Daoy (cell line): ENCODE data around the gene SOX6. TPM values are rescaled to one million over a fixed set of nuclear protein-coding genes. Genes with fewer than 3 reads are reported as not detected.
A peak's percentile ranks its signal among the peaks of the same experiment; 100 is the strongest.

Source experiments
- DNase-seq: peaks from one replicate; pipeline ENCODE4 v3.0.0-alpha.2; 2015; ENCODE audit warnings: low read depth
- total RNA-seq: library from RNA; depleted of rRNA; stranded (reverse); fragments of >200 nt; shearing (Covaris generic); gene quantifications from 2 replicates; pipeline ENCODE4 v1.2.3, GENCODE V29; 2014

SOX6 gene
- total RNA-seq, 1 experiment from 2014 or later: 3.0 TPM

DNA sequence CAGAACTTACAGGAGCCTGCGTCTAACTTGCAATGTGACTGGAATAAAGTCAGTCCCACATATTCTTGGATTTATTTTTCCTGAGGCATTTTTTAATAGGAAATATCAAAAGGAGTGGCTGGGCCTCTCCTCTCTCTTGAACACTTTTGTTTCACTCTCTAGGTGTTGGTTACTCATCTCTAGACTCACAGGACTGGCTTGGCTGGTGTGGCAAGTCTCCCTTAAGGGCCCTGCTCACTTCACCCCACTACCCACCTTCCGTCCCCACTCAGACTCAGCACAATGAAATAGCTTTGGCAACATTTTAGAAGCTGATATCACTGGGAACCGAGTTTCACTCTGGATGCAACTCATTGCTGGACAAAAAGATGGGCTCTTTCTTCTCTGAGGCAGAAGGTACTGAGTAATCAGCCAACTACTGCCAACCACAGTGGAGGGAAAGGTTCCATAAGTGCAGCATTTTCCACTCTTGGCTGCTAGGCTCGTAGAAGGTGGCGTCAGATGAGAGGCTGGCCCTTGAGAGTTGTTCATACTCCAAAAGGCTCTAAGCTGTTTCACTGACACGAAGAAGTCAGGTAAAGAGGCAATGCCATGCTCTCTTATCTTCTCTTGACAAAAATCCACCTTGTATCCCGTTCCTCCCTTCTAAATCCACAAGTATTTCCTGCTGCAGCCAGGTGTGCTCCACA is 390.6 kb downstream of the SOX6 start:
- no peak for DNase-seq

DNA sequence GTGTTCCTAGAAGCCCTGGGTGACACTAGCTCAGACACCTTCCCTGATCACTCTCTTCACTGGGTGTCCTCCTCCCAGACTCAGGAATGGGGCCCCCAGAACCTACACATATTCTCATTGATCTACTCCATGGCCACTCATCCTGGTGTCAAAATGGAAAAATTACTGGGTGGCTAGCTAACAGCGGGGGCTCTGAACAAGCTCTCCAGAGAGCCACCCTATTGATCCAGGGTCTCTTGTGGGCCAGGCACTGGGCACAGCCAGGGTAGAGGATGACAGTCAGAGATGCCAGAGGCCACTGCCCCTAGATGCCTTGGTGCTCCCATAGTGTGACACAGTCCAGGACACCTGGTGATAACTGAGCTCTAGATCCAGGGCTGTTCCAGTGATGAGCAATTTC is 393.1 kb downstream of the SOX6 start:
- no peak for DNase-seq

DNA sequence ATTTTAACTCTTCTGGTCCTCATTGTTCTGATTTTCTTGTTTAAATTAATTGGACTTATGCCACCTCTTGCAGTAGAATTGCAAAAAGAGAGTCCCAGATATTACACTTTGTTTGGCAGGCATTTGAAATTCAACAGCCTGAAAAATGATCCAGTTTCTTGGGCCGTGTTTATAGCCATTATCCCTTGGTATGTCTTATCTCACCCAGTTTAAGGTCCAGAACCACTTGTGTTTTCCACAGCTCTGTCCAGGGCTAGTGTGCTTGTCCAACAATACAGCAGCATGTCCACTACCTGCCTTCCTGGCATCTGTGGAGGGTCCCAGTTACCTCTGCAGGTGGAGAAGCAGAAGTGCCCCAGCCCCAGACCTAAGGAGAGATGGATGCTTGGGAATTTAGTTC is 397.4 kb downstream of the SOX6 start:
- DNase-seq: no peak

DNA sequence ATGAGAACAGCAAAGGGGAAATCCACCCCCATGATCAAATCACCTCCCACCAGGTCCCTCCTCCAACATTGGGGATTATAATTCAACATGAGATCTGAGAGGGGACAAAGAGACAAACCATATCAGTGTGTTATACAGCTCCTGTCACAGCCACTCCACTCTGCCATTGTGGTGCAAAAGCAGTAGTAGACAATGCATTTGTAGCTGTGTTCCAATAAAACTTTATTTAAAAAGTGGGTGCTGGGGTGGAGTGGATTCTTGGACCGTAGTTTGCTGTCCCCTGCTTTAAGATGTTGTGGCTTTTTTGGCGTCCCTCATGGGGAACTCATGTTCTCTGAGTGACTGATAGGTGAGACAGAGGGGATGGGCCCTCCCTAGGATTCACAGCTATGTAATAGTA is 399.1 kb downstream of the SOX6 start:
- no peak for DNase-seq

DNA sequence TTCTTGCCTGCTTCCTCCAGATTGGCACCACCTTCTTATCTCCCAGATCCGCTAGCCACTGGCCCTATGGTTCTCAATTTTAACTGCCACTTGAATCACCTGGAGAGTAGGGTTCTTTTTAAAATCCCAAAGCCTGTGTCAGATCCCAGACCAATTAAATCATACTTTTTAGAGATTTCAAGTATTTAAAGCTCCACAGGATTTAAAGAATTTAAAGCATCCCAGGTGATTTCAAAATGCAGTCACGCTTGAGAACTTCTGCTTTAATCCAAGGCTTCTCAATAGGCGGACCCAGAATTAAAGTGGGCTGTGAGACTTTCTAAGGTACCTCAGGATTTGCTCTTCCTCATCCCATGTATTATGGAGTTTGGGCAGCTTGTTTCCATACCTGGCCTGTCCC is 400.0 kb downstream of the SOX6 start:
- no peak for DNase-seq

- DNase-seq: no peak
These were observed 400.8 kb downstream of the SOX6 start for GRCh38 chr11:15955595-15955994.

GRCh38 chr11:15947681-15948648 is 408.4 kb downstream of the SOX6 start:
- DNase-seq: no peak

DNA sequence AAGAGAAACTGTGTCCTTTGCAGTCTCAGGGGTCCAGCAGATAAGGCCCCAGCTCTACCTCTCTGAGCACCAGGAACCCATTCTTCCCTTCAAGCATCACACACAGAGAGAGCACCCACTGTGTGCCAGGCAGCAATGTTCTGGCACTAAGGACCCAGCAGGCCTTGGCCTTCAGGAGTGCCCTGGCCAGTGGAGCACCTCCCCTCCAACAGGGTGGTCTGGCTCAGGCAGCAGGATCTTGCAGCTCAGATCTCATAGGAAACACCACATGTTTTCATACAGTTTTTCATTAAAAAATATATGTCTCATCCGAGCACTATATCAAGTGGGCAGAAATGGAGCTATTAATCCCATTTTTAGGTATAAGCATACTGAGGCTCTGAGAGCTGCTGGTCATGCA is 410.6 kb downstream of the SOX6 start:
- DNase-seq: no peak

GRCh38 chr11:15944460-15944859 is 411.9 kb downstream of the SOX6 start:
- DNase-seq: no peak

DNA sequence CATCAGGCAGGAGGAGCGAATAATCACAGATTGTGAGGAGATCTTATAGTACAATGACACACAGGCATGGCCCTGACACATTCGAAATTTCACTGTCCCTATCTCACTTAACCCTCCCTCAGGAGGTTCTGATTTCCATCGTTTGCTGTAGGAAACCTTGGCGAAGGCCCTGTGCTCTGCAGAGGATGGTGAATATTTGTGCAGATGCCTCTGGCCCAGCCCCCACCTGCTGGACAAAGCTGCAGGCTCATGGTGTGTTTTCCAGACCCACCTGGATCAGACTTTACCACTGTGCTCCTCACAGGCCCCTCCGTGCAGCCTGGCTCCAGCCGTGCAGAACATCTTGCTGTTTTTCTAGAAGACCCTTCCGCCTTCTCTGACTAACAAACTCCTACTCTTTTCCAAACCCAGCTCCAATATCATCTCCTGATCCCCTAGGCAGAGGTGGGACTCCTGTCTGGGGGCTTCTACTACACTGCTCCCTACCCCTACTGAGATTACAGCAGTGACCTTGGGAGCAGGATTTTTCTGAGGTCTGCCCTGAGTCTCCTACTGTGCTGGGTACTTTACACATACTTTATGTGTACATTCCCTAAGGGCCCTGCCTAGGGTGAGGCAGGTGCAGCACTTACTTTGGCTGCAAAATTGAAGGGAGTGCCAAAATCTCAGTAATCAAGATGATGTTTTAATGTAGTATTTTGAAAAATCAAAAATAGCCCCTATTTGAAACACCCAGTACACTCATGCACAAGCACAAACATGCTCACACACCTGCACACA is 412.7 kb downstream of the SOX6 start:
- no peak for DNase-seq

DNA sequence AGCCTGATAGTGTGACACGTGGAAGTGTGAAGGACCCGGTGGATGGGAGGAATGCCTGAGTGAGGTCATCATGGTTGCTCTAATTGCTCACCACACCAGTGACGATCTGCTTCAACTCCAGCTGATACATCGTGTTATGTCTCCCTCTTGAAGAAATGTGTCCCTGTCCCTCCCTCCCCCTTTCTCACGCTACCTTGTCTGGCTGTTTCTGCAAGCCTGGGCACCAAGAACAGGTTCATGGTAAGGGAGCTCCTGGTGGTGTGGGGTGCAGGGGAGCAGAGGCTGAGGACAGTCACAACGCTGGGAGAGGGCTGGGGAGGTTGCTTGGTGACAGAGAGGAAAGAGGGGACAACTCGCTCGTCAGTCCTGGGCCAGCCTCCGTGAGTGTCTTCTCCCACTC is 413.4 kb downstream of the SOX6 start:
- DNase-seq: no peak

GRCh38 chr11:15942126-15942525 is 414.2 kb downstream of the SOX6 start:
- DNase-seq: no peak

- DNase-seq: peak; percentile 58
These were observed 415.1 kb downstream of the SOX6 start for GRCh38 chr11:15941206-15941770.

GRCh38 chr11:15940462-15941205 is 415.7 kb downstream of the SOX6 start:
- no peak for DNase-seq

DNA sequence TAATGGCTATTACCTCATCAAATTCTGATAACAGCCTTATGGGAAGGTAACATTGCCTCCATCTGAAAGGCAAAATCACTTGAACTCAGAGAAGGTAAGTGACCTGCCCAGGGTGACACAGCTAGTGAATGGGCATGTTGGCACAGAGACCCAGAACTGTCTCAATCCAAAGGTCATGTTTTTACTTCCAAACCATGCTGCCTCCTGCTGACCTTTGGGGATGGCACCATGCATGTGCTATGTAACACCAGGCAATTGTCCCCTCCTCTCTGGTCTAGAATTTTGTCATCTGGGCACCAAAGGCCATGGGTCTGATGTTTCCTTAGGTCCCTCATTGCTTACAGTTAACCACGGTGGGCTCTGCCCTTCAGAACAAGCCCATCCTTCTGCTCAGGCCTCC is 417.4 kb downstream of the SOX6 start:
- DNase-seq: no peak

- DNase-seq: no peak
These were observed 418.2 kb downstream of the SOX6 start for GRCh38 chr11:15938121-15938611.

DNA sequence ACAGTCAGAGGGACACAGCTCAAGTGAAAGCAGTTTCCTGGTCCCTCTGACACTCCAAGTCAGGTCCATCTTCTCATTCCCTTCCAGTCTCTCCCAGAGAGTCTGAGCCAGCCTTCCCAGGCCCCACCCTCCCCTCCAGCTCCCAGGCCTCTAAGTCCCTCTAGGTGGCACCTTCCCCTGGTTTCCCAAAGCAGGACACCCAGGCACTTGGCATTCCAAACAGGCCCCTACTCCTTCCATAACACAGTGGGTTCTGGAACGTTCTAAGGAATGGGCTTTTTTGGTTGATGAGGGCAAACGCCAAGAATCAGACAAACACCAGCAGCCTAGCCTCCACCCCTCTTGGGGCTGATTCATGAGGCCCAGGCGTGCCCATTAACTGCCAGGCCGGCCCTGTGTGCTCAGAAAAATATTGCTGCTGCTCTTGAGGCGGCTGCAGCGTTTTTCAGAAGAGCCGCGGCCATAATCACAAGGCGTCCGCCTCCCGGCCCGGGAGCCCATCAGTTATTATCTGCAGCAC is 418.7 kb downstream of the SOX6 start:
- DNase-seq: no peak

DNA sequence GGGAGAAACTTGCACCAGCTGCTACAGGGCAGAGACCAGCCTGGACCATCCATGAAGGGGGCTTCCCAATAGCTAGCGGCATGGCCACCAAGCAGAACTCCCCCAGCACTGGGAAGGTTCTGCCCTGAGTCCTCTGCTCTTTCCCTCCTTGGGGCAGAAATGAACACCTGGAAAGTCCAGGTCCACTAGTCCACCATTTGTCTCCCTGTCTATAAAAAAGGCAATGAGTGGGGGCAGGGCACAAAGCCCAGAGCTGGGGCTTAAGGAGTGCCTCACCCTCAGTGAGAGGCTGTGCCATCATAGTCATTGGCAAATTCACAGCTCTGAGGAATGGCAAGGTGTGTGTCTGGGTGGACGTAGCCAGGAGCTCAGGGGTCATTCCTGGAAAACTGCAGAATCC is 420.3 kb downstream of the SOX6 start:
- no peak for DNase-seq

- DNase-seq: no peak
These were observed 421.0 kb downstream of the SOX6 start for GRCh38 chr11:15935373-15935772.

DNA sequence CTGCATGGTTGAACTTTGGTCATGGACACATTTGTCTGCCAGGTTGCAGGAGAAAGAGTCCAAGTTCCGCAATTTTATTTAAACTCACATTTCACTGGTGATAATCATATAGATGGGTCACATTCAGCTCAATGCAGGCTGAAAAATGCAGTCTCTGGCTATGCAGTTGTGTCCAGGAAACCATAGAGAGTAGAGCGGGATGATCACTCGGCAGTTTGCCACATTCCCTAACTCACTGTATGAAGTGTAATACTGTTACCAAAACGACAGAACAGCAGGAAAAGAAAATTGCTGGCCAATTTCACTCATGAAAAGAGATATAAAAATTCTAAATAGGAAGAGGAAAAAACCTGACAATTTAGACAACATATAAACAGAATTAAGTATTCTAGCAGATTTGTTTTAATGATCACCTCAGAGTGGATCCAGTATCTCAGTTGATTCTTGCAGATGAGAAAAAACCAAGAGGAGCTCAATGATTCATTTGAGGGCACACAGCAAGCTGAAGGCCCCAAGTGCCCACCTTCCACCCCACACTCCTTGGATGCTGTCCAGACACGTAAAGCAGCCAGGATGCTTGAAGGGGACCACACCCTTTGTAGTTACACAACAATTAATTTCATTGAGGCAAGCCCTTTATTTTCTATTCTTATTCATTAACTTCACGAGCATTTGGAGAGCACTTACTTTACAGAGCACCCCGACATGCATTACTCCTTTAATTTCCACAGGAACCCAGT is 422.3 kb downstream of the SOX6 start:
- DNase-seq: no peak
